ENCODE results near the gene DDX27. TPM values are rescaled to one million over a fixed set of nuclear protein-coding genes. Genes with fewer than 3 reads are reported as not detected.

DDX27 gene
- total RNA-seq, 1 experiment from 2014 or later = 66.2 TPM

GRCh38 chr20:49278036-49278817 lies 59.0 kb downstream of the DDX27 start, which contains the start of gene ZNFX1:
Gene ZNFX1 (minus strand): TSS chr20:49278057. CDS start chr20:49275839, 2,218 bp downstream.
- peak; percentile 97 for DNase-seq (ENCODE audit: low spot score)

- DNase-seq (ENCODE audit: low spot score) = peak; percentile 27
Observed at GRCh38 chr20:49278818-49279676, 59.8 kb downstream of the DDX27 start.

- no peak for DNase-seq (ENCODE audit: low spot score)
Observed at GRCh38 chr20:49279677-49280462, 60.7 kb downstream of the DDX27 start.

- no peak for DNase-seq (ENCODE audit: low spot score)
Observed at GRCh38 chr20:49280463-49281058, 61.3 kb downstream of the DDX27 start.

GRCh38 chr20:49281059-49281912 lies 62.1 kb downstream of the DDX27 start:
- peak; percentile 32 for DNase-seq (ENCODE audit: low spot score)

GRCh38 chr20:49281913-49282467 lies 62.8 kb downstream of the DDX27 start:
- DNase-seq (ENCODE audit: low spot score) = no peak

- no peak for DNase-seq (ENCODE audit: low spot score)
Observed at GRCh38 chr20:49282584-49283171, 63.5 kb downstream of the DDX27 start.

- DNase-seq (ENCODE audit: low spot score) = no peak
Observed at GRCh38 chr20:49283176-49283702, 64.0 kb downstream of the DDX27 start.

- DNase-seq (ENCODE audit: low spot score) = no peak
Observed at GRCh38 chr20:49283703-49284625, 64.7 kb downstream of the DDX27 start.

- DNase-seq (ENCODE audit: low spot score) = no peak
Observed at GRCh38 chr20:49284818-49285217, 65.6 kb downstream of the DDX27 start.

- no peak for DNase-seq (ENCODE audit: low spot score)
Observed at GRCh38 chr20:49285233-49285668, 66.0 kb downstream of the DDX27 start.

- no peak for DNase-seq (ENCODE audit: low spot score)
Observed at GRCh38 chr20:49285813-49286494, 66.7 kb downstream of the DDX27 start.

- peak; percentile 32 for DNase-seq (ENCODE audit: low spot score)
Observed at GRCh38 chr20:49286689-49287551, 67.7 kb downstream of the DDX27 start.

GRCh38 chr20:49287555-49288249 lies 68.5 kb downstream of the DDX27 start:
- DNase-seq (ENCODE audit: low spot score) = peak; percentile 60

GRCh38 chr20:49288250-49288751 lies 69.1 kb downstream of the DDX27 start:
- no peak for DNase-seq (ENCODE audit: low spot score)

All from A172 (cell line).